ENCODE measurements around the gene GOLGA6B.

DNA sequence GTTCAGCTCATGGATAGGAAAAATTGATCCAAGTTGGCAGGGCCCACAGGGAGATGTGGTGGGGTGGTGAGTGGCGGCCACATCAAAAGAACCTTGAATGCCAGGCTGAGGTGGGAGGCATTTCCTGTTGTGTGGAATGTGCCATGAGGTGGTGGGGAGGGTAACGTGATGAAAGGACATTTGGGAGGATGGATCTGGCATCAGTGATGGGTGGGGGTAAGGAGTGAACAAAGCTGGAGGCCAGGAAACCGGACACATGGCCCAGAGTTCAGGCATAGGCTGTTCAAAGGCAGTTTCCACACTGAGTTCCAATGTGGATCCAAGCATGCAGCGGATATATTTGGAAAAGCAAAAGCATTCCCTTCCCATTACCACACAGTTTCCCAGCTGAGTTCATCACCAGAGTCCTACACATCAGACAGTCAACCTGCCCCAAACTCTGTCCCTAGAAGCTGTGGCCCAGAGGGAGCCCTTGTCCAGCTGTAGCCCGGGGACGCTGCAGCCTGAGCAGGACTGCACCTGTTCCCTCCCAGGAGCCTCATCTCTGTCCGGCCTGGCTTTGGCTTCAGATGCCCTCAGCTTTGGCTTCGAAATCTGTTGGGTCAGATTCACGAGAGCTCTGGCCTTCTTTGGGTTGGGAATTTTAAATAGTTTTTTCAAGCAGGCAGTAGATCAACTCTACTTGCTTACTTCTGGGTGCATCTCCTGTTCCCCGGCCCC is 37.8 kb upstream of the GOLGA6B start:
- TF ChIP-seq, protein P1, sequence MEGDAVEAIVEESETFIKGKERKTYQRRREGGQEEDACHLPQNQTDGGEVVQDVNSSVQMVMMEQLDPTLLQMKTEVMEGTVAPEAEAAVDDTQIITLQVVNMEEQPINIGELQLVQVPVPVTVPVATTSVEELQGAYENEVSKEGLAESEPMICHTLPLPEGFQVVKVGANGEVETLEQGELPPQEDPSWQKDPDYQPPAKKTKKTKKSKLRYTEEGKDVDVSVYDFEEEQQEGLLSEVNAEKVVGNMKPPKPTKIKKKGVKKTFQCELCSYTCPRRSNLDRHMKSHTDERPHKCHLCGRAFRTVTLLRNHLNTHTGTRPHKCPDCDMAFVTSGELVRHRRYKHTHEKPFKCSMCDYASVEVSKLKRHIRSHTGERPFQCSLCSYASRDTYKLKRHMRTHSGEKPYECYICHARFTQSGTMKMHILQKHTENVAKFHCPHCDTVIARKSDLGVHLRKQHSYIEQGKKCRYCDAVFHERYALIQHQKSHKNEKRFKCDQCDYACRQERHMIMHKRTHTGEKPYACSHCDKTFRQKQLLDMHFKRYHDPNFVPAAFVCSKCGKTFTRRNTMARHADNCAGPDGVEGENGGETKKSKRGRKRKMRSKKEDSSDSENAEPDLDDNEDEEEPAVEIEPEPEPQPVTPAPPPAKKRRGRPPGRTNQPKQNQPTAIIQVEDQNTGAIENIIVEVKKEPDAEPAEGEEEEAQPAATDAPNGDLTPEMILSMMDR (IDR thresholded peaks at IDR 0.05), result no peak
- TF ChIP-seq ZFX (IDR thresholded peaks at IDR 0.05; ENCODE audit: borderline replicate concordance), result no peak
